SK-N-SH (cell line): ENCODE measurements around the gene THSD7A. TPM values are rescaled to one million over a fixed set of nuclear protein-coding genes. Genes with fewer than 3 reads are reported as not detected.
"Not testable (repeated sequence)": the region's sequence is repeated elsewhere in the genome, so short reads cannot be mapped to it uniquely, and the experiment has no call there.

Experiments
- CTCF ChIA-PET: fragments of 300-600, 350-600 bp; formaldehyde crosslinking; extraction: SDS; loops from one replicate; lab custom pipeline; 2021; lab: Yijun Ruan, JAX
- POLR2A ChIA-PET: fragments of 350-600 bp; sonication (Branson Sonifier 250); formaldehyde crosslinking; extraction: SDS; loops from one replicate; lab custom pipeline; 2020; ENCODE audit warnings: antibody characterized with exemption, inconsistent platforms; lab: Yijun Ruan, JAX
- DNase-seq: peaks from one replicate; pipeline ENCODE4 v3.0.0; 2012
- H2AFZ ChIP-seq: fragments of 200-600 bp; sonication (generic); 2 replicates; pipeline ENCODE4 v1.8.1; 2016; ENCODE audit warnings: antibody characterized with exemption, mild to moderate bottlenecking, low read depth
- H3F3A ChIP-seq: fragments of 200-600 bp; sonication (generic); replicated peaks from 2 replicates; pipeline ENCODE3; 2016; ENCODE audit warnings: antibody characterized with exemption, mild to moderate bottlenecking; ENCODE audit not compliant: insufficient read depth
- H3K27ac ChIP-seq, 2 experiments: fragments of 200-500 bp in 1 of 2; fragments of 200-600 bp in 1 of 2; sonication (Bioruptor generic) in 1 of 2; sonication (generic), shearing (Covaris generic) in 1 of 2; 2 replicates each; pipeline versions ENCODE4 v1.5.1 to v1.6.1; 2014 to 2016; ENCODE audit warnings: low read depth in 2 of 2, inconsistent platforms in 1 of 2, low read length in 1 of 2, mild to moderate bottlenecking in 1 of 2, mixed read lengths in 1 of 2
- H3K27me3 ChIP-seq: fragments of 200-600 bp; sonication (generic), shearing (Covaris generic); 2 replicates; pipeline ENCODE4 v1.6.1; 2016; ENCODE audit warnings: mixed run types; ENCODE audit not compliant: insufficient read depth
- H3K36me3 ChIP-seq, 2 experiments: fragments of 200-500 bp in 1 of 2; fragments of 200-600 bp in 1 of 2; sonication (Bioruptor generic) in 1 of 2; sonication (generic) in 1 of 2; replicated peaks in 1 of 2; 2 replicates each; pipeline versions ENCODE3 to v1.5.1; 2014 to 2016; ENCODE audit warnings: low read length in 1 of 2, mild to moderate bottlenecking in 1 of 2; ENCODE audit not compliant: insufficient read depth in 2 of 2, control insufficient read depth in 1 of 2
- H3K4me1 ChIP-seq, 2 experiments: fragments of 200-500 bp in 1 of 2; fragments of 200-600 bp in 1 of 2; sonication (Bioruptor generic) in 1 of 2; sonication (generic), shearing (Covaris generic) in 1 of 2; 2 replicates each; pipeline versions ENCODE4 v1.5.1 to v1.6.1; 2014 to 2016; ENCODE audit warnings: low read depth in 1 of 2, low read length in 1 of 2, mixed run types in 1 of 2; ENCODE audit not compliant: insufficient read depth in 2 of 2, control insufficient read depth in 1 of 2
- H3K4me2 ChIP-seq: fragments of 200-600 bp; sonication (generic), shearing (Covaris generic); 2 replicates; pipeline ENCODE4 v1.6.1; 2017; ENCODE audit warnings: mixed run types
- H3K4me3 ChIP-seq, 2 experiments: fragments of 200-500 bp in 1 of 2; fragments of 200-600 bp in 1 of 2; sonication (Bioruptor generic) in 1 of 2; sonication (generic), shearing (Covaris generic) in 1 of 2; 2 replicates each; pipeline versions ENCODE4 v1.5.1 to v1.8.1; 2014 to 2016; ENCODE audit warnings: low read depth in 2 of 2, inconsistent platforms in 1 of 2, low read length in 1 of 2, mild to moderate bottlenecking in 1 of 2, mixed read lengths in 1 of 2, moderate library complexity in 1 of 2
- H3K79me2 ChIP-seq: fragments of 200-600 bp; sonication (generic); 2 replicates; pipeline ENCODE4 v1.8.1; 2017; ENCODE audit warnings: mild to moderate bottlenecking; ENCODE audit not compliant: insufficient read depth
- H3K9ac ChIP-seq: fragments of 200-600 bp; sonication (generic); 2 replicates; pipeline ENCODE4 v1.6.1; 2017; ENCODE audit warnings: mixed run types
- H3K9me2 ChIP-seq: fragments of 200-600 bp; sonication (generic); 2 replicates; pipeline ENCODE4 v1.6.1; 2017; ENCODE audit warnings: mixed run types
- H3K9me3 ChIP-seq: fragments of 200-600 bp; sonication (generic); 2 replicates; pipeline ENCODE4 v1.6.1; 2017; ENCODE audit warnings: mixed run types, mild to moderate bottlenecking, moderate library complexity
- H4K20me1 ChIP-seq: fragments of 200-600 bp; sonication (generic); 2 replicates; pipeline ENCODE4 v1.6.1; 2017; ENCODE audit warnings: mild to moderate bottlenecking, mixed run types; ENCODE audit not compliant: insufficient read depth
- EP300 ChIP-seq, 2 experiments: IDR thresholded peaks; 2 replicates each; pipeline versions ENCODE4 v1.4.0 to v1.6.1; 2012; ENCODE audit warnings: borderline replicate concordance in 1 of 2, low read depth in 1 of 2, low read length in 1 of 2
- EZH2phosphoT487 ChIP-seq: fragments of 200-600 bp; sonication (generic); IDR thresholded peaks from 2 replicates; pipeline ENCODE4 v1.6.1; 2017; ENCODE audit warnings: low read depth, mixed run types, mild to moderate bottlenecking, antibody characterized with exemption, moderate library complexity, borderline replicate concordance
- FOSL2 ChIP-seq: IDR thresholded peaks from 2 replicates; pipeline ENCODE4 v1.4.0; 2012; ENCODE audit warnings: low read depth, mild to moderate bottlenecking, moderate library complexity, borderline replicate concordance
- GABPA ChIP-seq: IDR thresholded peaks from 2 replicates; pipeline ENCODE4 v1.4.0; 2012; ENCODE audit warnings: low read depth, mild to moderate bottlenecking
- MAX ChIP-seq: IDR thresholded peaks from 2 replicates; pipeline ENCODE4 v1.4.0; 2012; ENCODE audit warnings: low read depth
- MEF2A ChIP-seq: IDR thresholded peaks from 2 replicates; pipeline ENCODE4 v1.4.0; 2012; ENCODE audit warnings: low read depth, borderline replicate concordance
- NRF1 ChIP-seq: IDR thresholded peaks from 2 replicates; pipeline ENCODE4 v1.6.1; 2012; ENCODE audit warnings: low read depth, mild to moderate bottlenecking, low read length
- PBX3 ChIP-seq: IDR thresholded peaks from 2 replicates; pipeline ENCODE4; 2012
- RAD21 ChIP-seq: IDR thresholded peaks from 2 replicates; pipeline ENCODE4 v1.6.1; 2012; ENCODE audit warnings: mild to moderate bottlenecking, low read length
- RXRA ChIP-seq: IDR thresholded peaks from 2 replicates; pipeline ENCODE4 v1.4.0; 2012; ENCODE audit warnings: low read depth, mild to moderate bottlenecking, borderline replicate concordance
- SIN3A ChIP-seq: IDR thresholded peaks from 2 replicates; pipeline ENCODE4 v1.6.1; 2012; ENCODE audit warnings: low read depth, mild to moderate bottlenecking, low read length, moderate library complexity, borderline replicate concordance
- TAF1 ChIP-seq: IDR thresholded peaks from 2 replicates; pipeline ENCODE4 v1.6.1; 2012; ENCODE audit warnings: low read depth, mild to moderate bottlenecking, low read length, moderate library complexity, borderline replicate concordance
- TCF12 ChIP-seq: IDR thresholded peaks from 2 replicates; pipeline ENCODE4 v1.4.0; 2012
- USF1 ChIP-seq: IDR thresholded peaks from 2 replicates; pipeline ENCODE4 v1.4.0; 2012; ENCODE audit warnings: low read depth, borderline replicate concordance
- YY1 ChIP-seq: IDR thresholded peaks from 2 replicates; pipeline ENCODE4 v1.4.0; 2012; ENCODE audit warnings: low read depth, mild to moderate bottlenecking
- WGBS: methylation state at CpG from one replicate; pipeline ENCODE4 v1.1.6; 2017; ENCODE audit warnings: low lambda C conversion rate; 5-methylcytosine and 5-hydroxymethylcytosine counted together
- polyA plus RNA-seq, 3 experiments: library from polyadenylated mRNA; depleted of rRNA; stranded (reverse); fragments of >200 nt; gene quantifications; 2 replicates each; pipeline ENCODE4 v1.2.3, GENCODE V29; 2012

The THSD7A gene
- polyA plus RNA-seq, 1 of the 3 experiments (the other 2 are of a cell fraction) = 0.16 TPM

- TF ChIP-seq MEF2A = no peak
- TF ChIP-seq FOSL2 = no peak
- TF ChIP-seq TAF1 = no peak
- TF ChIP-seq MAX = no peak
- TF ChIP-seq GABPA = no peak
- TF ChIP-seq PBX3 = no peak
Observed at GRCh38 chr7:11448323-11448722, 383.7 kb downstream of the THSD7A start (continued).

GRCh38 chr7:11447106-11447505, 384.9 kb downstream of the THSD7A start:
- H3K9me2 ChIP-seq = no peaks in the 10 kb centered on the region
- ChIA-PET POLR2A (no interaction called here), CTCF (interaction anchor here (1.1 kb wide), 1 partner anchor 9 kb away, joined by 4 read pairs; no protein-coding TSS in a partner anchor)
- no peaks in the 10 kb centered on the region for H4K20me1 ChIP-seq
- H3K79me2 ChIP-seq = no peaks in the 10 kb centered on the region
- no peak overlapping the region for H3K4me2 ChIP-seq
- H3K36me3 ChIP-seq = peaks cover 0 to 34% of the 10 kb centered on the region in 2 experiments
- H3K9me3 ChIP-seq = no peaks in the 10 kb centered on the region
- TF ChIP-seq YY1 (no peak), NRF1 (no peak), SIN3A (no peak), EP300 (IDR thresholded peaks at IDR 0.05; ENCODE audit: borderline replicate concordance in 1 of 2, low read depth in 1 of 2, low read length in 1 of 2) (no peak), RAD21 (no peak), TCF12 (no peak), EZH2phosphoT487 (no peak), RXRA (no peak), USF1 (no peak)
- H3K4me1 ChIP-seq = no peaks in the 10 kb centered on the region
- H2AFZ ChIP-seq = no peak overlapping the region
- H3F3A ChIP-seq = no peaks in the 10 kb centered on the region
- H3K9ac ChIP-seq = no peak overlapping the region
- no peak overlapping the region for H3K27ac ChIP-seq
- H3K27me3 ChIP-seq = no peaks in the 10 kb centered on the region
- no peak overlapping the region for H3K4me3 ChIP-seq
- 67% methylated on average over 4 of the region's 4 CpGs for WGBS
- no peak for DNase-seq

- H3K79me2 ChIP-seq, DNase-seq, CTCF ChIA-PET, H3K4me3 ChIP-seq, H2AFZ ChIP-seq, H3K4me1 ChIP-seq, H3K27ac ChIP-seq, H3K9me2 ChIP-seq, H3K27me3 ChIP-seq, H3K9ac ChIP-seq, H3F3A ChIP-seq, H3K9me3 ChIP-seq, H4K20me1 ChIP-seq, POLR2A ChIA-PET, H3K4me2 ChIP-seq: not testable (repeated sequence)
- H3K36me3 ChIP-seq = peaks cover 0 to 33% of the 10 kb centered on the region in 2 experiments
- WGBS = 59% methylated on average over 4 of the region's 4 CpGs
Observed at GRCh38 chr7:11443934-11444333, 388.1 kb downstream of the THSD7A start.
